HepG2 (cell line): ENCODE data around the gene CD248. TPM values are rescaled to one million over a fixed set of nuclear protein-coding genes. Genes with fewer than 3 reads are reported as not detected.

Experiments used
- AKNA ChIP-seq: sonication (generic); formaldehyde crosslinking; IDR thresholded peaks from 2 replicates; pipeline ENCODE4 v1.4.0; 2020; ENCODE audit warnings: missing genetic modification reagents, borderline replicate concordance
- BRD4 ChIP-seq: sonication (generic); formaldehyde crosslinking; IDR thresholded peaks from 2 replicates; pipeline ENCODE4 v1.4.0; 2020; ENCODE audit warnings: missing genetic modification reagents
- HNRNPH1 ChIP-seq: fragments of 200-400 bp; formaldehyde crosslinking; optimal IDR thresholded peaks from 2 replicates; pipeline ENCODE3; 2017; ENCODE audit warnings: mild to moderate bottlenecking, low read depth, low read length
- HOXA7 ChIP-seq: sonication (generic); formaldehyde crosslinking; IDR thresholded peaks from 2 replicates; pipeline ENCODE4 v1.8.1; 2022; ENCODE audit warnings: mild to moderate bottlenecking, missing genetic modification reagents, moderate library complexity
- NFYC ChIP-seq: IDR thresholded peaks from 2 replicates; pipeline ENCODE4 v1.6.1; 2016; ENCODE audit warnings: missing genetic modification reagents, missing compliant biosample characterization
- SMAD3 ChIP-seq: sonication (generic); formaldehyde crosslinking; IDR thresholded peaks from 2 replicates; pipeline ENCODE4 v1.4.0; 2020; ENCODE audit warnings: missing genetic modification reagents
- ZNF407 ChIP-seq: sonication (generic); formaldehyde crosslinking; IDR thresholded peaks from one replicate; pipeline ENCODE4 v1.5.1; 2020; ENCODE audit warnings: mild to moderate bottlenecking, missing genetic modification reagents; ENCODE audit errors: not compliant biosample characterization
- ZNF543 ChIP-seq: sonication (generic); formaldehyde crosslinking; IDR thresholded peaks from 2 replicates; pipeline ENCODE4 v1.4.0; 2020; ENCODE audit warnings: mild to moderate bottlenecking, missing genetic modification reagents
- ZNF558 ChIP-seq: sonication (generic); formaldehyde crosslinking; IDR thresholded peaks from 2 replicates; pipeline ENCODE4 v1.9.0; 2022; ENCODE audit warnings: mild to moderate bottlenecking, missing genetic modification reagents, borderline replicate concordance
- ZNF652 ChIP-seq: IDR thresholded peaks from 2 replicates; pipeline ENCODE4 v1.6.1; 2016; ENCODE audit warnings: low read depth, borderline replicate concordance
- ZNF878 ChIP-seq: sonication (generic); formaldehyde crosslinking; IDR thresholded peaks from 2 replicates; pipeline ENCODE4 v1.8.1; 2023; ENCODE audit warnings: mild to moderate bottlenecking, missing genetic modification reagents, moderate library complexity
- polyA plus RNA-seq, 8 experiments: library from polyadenylated mRNA; depleted of rRNA in 3 of 8; stranded (reverse) in 7 of 8; unstranded in 1 of 8; fragments of >200 nt; fragmentation: Illumina TruSeq in 4 of 8; extraction: Trizol in 4 of 8; gene quantifications; 2 replicates each; pipeline versions ENCODE4 v1.2.1 to v1.2.3, GENCODE V29; 2011 to 2016; ENCODE audit warnings: low read depth in 4 of 8, missing spikeins in 1 of 8, mixed read lengths in 1 of 8; ENCODE audit not compliant: insufficient read depth in 1 of 8
- total RNA-seq, 5 experiments: library from RNA; depleted of rRNA; stranded (reverse); fragments of >200 nt; fragmentation: Illumina TruSeq; extraction: Trizol; gene quantifications; 2 replicates each; pipeline ENCODE4 v1.2.3, GENCODE V29; 2016; ENCODE audit warnings: low read depth in 1 of 5

CD248 gene
- total and polyA plus RNA-seq, 2 of the 13 experiments (the other 11 are each of a cell fraction or from before 2014, with no cell fraction given) = 0.25 to 0.35 TPM

GRCh38 chr11:66288671-66289547, 27.9 kb downstream of the CD248 start, which contains the start of gene YIF1A (continued):
- TF ChIP-seq ZNF407 (peak; percentile 26), ZNF878 (CRISPR knock-in tag) (no peak), HNRNPH1 (no peak), HOXA7 (CRISPR knock-in tag) (no peak), BRD4 (CRISPR knock-in tag) (peak; percentile 72; the same call in 1 of the 2 replicates), ZNF543 (CRISPR knock-in tag) (no peak; the same call in 1 of the 2 replicates), SMAD3 (CRISPR knock-in tag) (no peak), NFYC (CRISPR knock-in tag) (peak; percentile 100), ZNF652 (CRISPR knock-in tag) (no peak), AKNA (CRISPR knock-in tag) (0 out of 2 replicates have a peak, but pooled peaks have one; percentile 18), ZNF558 (CRISPR knock-in tag) (0 out of 2 replicates have a peak, but pooled peaks have one; percentile 24)
